ENCODE measurements around the gene NELL2. TPM values are rescaled to one million over a fixed set of nuclear protein-coding genes. Genes with fewer than 3 reads are reported as not detected.

Gene NELL2
- total and polyA plus RNA-seq, 9 of the 15 experiments (the other 6 are each of a cell fraction or from before 2014, with no cell fraction given) = 0.32 to 1.1 (median 0.53) TPM

DNA sequence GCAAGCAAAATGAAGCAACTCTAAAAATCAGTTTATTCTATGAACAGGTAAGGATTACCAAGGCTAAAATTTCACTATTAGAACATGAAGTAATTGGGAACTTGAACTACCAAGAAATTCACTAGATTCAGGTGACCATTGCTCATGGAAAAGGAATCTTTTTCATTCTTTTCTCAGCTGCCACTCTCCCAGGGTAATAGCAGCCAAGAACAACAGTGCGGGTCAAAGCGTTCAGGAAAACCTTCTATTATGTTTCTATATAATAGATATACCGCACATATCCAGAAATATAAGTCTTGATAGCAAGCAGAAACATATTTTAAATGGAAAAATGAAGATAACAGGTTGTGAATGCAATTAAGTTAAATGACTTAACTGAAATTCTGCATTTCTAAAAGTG is 125.6 kb downstream of the NELL2 start (continued):
- TF ChIP-seq ZBTB11 (CRISPR knock-in tag; IDR thresholded peaks at IDR 0.05) (no peak), MCM3 (IDR thresholded peaks at IDR 0.05) (no peak), GATA2 (CRISPR knock-in tag; IDR thresholded peaks at IDR 0.05) (no peak), ZMIZ1 (IDR thresholded peaks at IDR 0.05; ENCODE audit: low read depth in 2 of 2, low read length in 2 of 2) (no peak), ZNF133 (CRISPR knock-in tag; IDR thresholded peaks at IDR 0.05) (no peak), CBX5 (IDR thresholded peaks at IDR 0.05; ENCODE audit: borderline replicate concordance, low read depth) (no peak), CHCHD3 (CRISPR knock-in tag; IDR thresholded peaks at IDR 0.05) (no peak), BRD9 (IDR thresholded peaks at IDR 0.05; ENCODE audit: low read depth, partially characterized antibody) (no peak)
- TF ChIP-seq, protein P1, sequence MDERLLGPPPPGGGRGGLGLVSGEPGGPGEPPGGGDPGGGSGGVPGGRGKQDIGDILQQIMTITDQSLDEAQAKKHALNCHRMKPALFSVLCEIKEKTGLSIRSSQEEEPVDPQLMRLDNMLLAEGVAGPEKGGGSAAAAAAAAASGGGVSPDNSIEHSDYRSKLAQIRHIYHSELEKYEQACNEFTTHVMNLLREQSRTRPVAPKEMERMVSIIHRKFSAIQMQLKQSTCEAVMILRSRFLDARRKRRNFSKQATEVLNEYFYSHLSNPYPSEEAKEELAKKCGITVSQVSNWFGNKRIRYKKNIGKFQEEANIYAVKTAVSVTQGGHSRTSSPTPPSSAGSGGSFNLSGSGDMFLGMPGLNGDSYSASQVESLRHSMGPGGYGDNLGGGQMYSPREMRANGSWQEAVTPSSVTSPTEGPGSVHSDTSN (CRISPR knock-in tag; IDR thresholded peaks at IDR 0.05; ENCODE audit: low read depth) = no peak
- TF ChIP-seq, protein P1 (tag; conservative IDR thresholded peaks at IDR 0.05; ENCODE audit: low read depth) = no peak
- TF ChIP-seq, protein P2, sequence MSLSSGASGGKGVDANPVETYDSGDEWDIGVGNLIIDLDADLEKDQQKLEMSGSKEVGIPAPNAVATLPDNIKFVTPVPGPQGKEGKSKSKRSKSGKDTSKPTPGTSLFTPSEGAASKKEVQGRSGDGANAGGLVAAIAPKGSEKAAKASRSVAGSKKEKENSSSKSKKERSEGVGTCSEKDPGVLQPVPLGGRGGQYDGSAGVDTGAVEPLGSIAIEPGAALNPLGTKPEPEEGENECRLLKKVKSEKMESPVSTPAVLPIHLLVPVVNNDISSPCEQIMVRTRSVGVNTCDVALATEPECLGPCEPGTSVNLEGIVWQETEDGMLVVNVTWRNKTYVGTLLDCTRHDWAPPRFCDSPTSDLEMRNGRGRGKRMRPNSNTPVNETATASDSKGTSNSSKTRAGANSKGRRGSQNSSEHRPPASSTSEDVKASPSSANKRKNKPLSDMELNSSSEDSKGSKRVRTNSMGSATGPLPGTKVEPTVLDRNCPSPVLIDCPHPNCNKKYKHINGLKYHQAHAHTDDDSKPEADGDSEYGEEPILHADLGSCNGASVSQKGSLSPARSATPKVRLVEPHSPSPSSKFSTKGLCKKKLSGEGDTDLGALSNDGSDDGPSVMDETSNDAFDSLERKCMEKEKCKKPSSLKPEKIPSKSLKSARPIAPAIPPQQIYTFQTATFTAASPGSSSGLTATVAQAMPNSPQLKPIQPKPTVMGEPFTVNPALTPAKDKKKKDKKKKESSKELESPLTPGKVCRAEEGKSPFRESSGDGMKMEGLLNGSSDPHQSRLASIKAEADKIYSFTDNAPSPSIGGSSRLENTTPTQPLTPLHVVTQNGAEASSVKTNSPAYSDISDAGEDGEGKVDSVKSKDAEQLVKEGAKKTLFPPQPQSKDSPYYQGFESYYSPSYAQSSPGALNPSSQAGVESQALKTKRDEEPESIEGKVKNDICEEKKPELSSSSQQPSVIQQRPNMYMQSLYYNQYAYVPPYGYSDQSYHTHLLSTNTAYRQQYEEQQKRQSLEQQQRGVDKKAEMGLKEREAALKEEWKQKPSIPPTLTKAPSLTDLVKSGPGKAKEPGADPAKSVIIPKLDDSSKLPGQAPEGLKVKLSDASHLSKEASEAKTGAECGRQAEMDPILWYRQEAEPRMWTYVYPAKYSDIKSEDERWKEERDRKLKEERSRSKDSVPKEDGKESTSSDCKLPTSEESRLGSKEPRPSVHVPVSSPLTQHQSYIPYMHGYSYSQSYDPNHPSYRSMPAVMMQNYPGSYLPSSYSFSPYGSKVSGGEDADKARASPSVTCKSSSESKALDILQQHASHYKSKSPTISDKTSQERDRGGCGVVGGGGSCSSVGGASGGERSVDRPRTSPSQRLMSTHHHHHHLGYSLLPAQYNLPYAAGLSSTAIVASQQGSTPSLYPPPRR (CRISPR knock-in tag; IDR thresholded peaks at IDR 0.05; ENCODE audit: borderline replicate concordance) = no peak

All from K562 (cell line).